Cardiac fibroblast (primary cell): ENCODE measurements around the gene STK24.

ENCODE experiments used
- DNase-seq, 2 donors: peaks; one replicate each; pipeline versions ENCODE4 v3.0.0 to v3.0.0-alpha.2; 2010; ENCODE audit warnings: low read depth in 2 of 2
- H3K4me3 ChIP-seq, 2 donors: replicated peaks in 1 of 2; 1 replicate in 1 of 2; 2 replicates in 1 of 2; pipeline ENCODE4 v1.5.1; 2011; ENCODE audit warnings: low read depth in 2 of 2, low read length in 2 of 2, mild to moderate bottlenecking in 2 of 2, moderate library complexity in 1 of 2
- CTCF ChIP-seq: IDR thresholded peaks from one replicate; pipeline ENCODE4 v1.5.1; 2011; ENCODE audit warnings: low read depth, mild to moderate bottlenecking, low read length, inconsistent platforms

Gene STK24

GRCh38 chr13:98476106-98476505, 100.8 kb downstream of the STK24 start:
- no peak for TF ChIP-seq CTCF
- peak in 1 of 2 donors; percentile 7 for DNase-seq
- no peak overlapping the region for H3K4me3 ChIP-seq

- TF ChIP-seq CTCF: no peak
- peak in 1 of 2 donors; percentile 15 for DNase-seq
- H3K4me3 ChIP-seq: no peak overlapping the region
Observed at GRCh38 chr13:98475522-98475921, 101.4 kb downstream of the STK24 start.

GRCh38 chr13:98474761-98475160, 102.1 kb downstream of the STK24 start:
- TF ChIP-seq CTCF: no peak
- H3K4me3 ChIP-seq: no peak overlapping the region
- no peak for DNase-seq

GRCh38 chr13:98474292-98474691, 102.6 kb downstream of the STK24 start:
- no peak overlapping the region for H3K4me3 ChIP-seq
- DNase-seq: no peak

GRCh38 chr13:98473788-98474144, 103.1 kb downstream of the STK24 start:
- no peak for DNase-seq
- no peak for TF ChIP-seq CTCF
- H3K4me3 ChIP-seq: no peak overlapping the region

More at GRCh38 chr13:98474292-98474691, 102.6 kb downstream of the STK24 start:
- no peak for TF ChIP-seq CTCF

GRCh38 chr13:98473135-98473787, 103.6 kb downstream of the STK24 start:
- H3K4me3 ChIP-seq: no peak overlapping the region
- TF ChIP-seq CTCF: no peak
- no peak for DNase-seq

GRCh38 chr13:98471934-98472333, 105.0 kb downstream of the STK24 start:
- DNase-seq: no peak
- TF ChIP-seq CTCF: no peak
- no peak overlapping the region for H3K4me3 ChIP-seq
